HG02973 (cell line): ENCODE results near the gene SMYD1.
"Not testable (repeated sequence)": the region's sequence is repeated elsewhere in the genome, so short reads cannot be mapped to it uniquely, and the experiment has no call there.

Experiments
- ATAC-seq: cut with Tn5 transposase; IDR thresholded peaks from one replicate; pipeline ENCODE4 v1.9.1; 2021; ENCODE audit warnings: moderate library complexity; ENCODE audit not compliant: unreplicated experiment

Gene SMYD1

DNA sequence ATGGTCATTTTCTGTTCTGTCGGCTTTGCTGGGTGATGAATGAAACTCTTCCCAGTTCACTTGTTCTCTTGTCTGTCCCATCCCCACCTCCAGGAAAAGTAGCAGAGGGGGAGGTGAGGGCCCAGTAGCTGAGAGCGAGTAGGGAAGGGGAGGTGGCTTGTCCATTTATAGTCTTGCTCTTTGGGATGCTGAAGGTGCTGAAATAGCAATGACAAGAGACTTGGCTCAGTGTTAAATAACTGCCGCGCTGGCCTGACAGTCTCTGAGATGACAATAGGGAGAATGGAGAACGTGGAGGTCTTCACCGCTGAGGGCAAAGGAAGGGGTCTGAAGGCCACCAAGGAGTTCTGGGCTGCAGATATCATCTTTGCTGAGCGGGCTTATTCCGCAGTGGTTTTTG, at the start of gene SMYD1:
TSS of gene SMYD1 (plus strand) at position 228 of the 400 bp plus-strand sequence. CDS start at position 268, 40 bp downstream.
- ATAC-seq, result no peak

DNA sequence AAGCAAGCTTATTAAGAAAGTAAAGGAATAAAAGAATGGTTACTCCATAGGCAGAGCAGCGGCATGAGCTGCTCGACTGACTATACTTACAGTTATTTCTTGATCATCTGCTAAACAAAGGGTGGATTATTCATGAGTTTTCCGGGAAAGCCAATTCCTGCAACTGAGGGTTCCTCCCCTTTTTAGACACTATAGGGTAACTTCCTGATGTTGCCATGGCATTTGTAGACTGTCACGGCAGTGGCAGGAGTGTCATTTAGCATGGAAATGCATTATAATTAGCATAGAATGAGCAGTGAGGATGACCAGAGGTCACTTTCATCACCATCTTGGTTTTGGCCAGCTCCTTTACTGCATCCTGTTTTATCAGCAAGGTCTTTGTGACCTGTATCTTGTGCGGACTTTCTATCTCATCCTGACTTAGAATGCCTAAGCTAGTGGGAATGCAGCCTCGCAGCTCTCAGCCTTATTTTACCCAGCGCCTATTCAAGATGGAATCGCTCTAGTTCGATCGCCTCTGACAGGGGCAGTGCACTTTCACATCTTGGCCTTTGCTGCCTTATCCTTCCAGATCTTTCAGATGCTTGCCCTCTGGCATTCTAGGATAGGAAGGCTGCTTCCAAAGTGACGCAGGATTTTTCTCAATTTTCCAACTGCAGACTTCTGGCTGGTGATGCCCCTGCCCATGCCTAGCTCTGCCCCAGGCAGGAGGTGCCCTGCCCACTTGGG, 49.4 kb upstream of the SMYD1 start:
- ATAC-seq, result not testable (repeated sequence)

DNA sequence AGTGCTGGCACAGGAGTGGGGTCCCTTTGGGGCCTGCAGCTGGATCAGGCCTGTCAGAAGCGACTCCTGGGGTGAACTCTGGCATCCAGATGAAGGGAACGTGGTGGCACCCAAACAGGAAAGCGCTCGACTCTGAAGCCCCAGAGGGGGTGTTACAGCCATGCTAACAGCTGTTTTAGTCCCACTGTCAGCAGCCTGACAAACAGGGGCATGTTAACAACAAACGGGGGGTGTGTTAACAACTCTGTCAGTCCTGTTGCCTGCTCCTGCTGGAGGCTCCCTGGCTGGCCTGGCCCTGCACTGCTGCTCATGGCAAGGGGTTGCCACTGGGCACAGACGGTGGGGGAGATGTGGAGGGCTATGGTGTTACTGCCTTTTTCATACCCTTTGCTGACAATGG, 48.7 kb upstream of the SMYD1 start:
- no peak for ATAC-seq

DNA sequence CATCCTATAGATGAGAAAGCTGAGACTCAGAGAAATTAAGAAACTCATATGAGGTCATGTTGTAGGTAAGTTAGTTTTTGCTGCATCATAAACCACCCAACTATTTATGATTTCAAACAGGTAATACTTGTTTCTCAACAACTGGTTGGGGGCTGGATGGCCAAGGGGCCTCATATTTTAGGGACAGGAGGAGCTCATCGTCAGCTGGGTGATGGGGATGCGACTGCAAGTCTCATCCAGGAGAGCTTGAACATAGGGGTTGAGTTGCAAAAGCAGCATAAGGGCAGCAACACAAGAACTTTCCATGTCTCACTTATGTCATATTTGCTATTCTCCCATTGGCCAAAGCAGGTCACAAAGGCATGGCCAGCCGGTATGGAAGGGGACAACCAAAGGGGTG, 47.6 kb upstream of the SMYD1 start:
- ATAC-seq, result no peak

DNA sequence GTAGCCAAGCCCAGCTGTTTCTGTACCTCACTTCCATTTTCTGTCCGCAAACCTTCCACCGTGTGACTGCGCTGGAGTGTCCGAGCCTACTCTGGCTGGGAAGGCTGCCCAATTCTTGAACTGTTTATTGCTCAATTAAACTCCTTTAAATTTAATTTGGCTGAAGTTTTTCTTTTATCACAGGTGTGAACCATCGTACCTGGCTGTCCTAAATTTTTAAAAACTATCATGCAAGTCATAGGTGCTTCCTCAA, 45.0 kb upstream of the SMYD1 start:
- no peak for ATAC-seq

DNA sequence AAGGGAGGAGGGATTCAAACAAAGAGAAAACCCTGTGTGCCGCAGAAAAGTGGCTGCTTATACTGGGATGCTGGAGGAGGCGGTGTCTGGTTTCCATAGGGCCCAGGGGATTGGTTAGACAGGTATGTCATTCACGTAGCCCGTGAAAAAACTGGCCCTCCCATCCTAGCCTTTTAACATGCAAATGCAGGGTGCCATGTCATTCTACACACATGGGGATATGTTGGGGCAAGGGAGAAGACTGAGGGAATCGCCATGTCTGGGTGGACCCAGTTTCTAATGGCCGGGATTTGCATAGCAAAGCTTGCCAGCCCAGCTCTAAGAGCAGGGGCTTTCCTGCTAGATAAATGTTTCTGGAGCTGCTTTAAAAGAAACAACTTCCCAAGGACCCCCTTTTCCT, 43.1 kb upstream of the SMYD1 start:
- ATAC-seq, result no peak

DNA sequence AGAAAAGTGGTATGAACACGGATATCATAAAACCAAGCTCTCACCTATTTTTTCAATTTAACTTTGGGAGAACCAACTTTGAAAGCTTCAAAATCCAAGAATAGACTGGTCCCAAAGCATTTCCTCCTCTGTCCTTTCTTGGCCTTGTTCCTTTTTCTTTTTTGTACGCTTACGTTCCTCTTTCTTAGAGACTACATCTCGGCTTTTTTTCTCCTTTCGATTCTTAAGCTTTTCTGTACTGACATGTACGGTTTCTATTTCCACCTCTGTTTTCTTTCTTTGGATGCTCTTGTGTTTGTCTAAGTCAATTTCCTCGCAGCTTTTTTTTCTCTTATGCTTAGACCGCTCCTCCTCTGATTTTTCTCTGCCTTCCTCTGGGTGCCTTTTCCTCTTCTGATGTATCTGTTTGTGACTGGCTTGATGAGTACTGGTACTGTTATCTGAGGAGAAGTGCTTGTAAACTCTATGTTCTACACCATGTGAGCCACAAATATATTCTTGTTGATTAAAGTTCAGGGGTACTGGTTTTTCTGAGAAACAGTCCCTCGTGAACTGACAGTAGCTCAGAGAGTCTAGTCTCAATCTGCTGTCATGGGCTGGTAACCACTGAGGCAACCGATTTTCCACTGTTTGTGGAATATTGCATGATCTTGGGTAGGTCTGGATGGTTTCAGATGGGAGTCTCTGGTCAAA, 39.8 kb upstream of the SMYD1 start:
- ATAC-seq, result no peak

DNA sequence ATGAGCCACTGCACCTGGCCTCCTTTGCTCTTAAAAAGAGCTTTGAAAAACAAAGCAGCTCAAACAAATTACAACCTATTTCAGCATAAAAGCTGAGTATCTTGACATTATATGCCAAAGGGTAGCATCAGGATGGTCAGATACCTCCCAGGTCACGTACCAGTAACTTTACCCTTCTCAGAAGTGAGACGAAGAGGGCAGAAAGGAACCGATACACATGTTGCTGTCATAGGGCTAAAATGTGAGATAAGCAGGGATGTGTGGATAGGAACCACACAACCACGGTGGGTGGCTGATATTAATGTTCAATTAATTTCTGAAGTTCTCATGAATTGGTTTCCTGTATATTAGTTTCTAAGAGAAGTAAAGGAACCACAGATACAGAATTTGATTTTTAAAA, 38.7 kb upstream of the SMYD1 start:
- no peak for ATAC-seq

DNA sequence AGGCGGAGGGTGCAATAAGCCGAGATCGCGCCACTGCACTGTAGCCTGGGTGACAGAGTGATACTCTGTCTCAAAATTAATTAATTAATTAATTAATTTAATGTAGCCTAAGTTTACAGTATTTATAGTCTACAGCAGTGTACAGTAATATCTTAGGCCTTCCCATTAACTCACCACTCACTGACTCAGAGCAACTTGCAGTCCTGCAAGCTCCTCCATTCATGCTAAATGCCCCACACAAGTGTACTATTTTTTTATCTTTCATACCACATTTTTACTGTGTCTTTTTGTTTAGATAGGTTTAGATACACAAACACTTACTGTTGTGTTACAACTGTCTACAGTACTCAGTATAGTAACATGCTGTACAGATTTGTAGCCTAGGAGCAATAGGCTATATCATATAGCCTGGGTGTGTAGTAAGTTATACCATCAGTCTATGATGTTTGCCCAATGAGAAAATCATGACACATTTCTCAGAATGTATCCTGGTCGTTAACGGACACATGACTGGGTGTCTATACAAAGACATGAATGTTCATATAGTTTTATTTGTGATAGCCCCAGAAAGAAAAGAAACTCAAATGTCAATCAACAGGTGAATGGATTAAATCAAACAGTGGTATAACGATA, 35.4 kb upstream of the SMYD1 start:
- ATAC-seq, result no peak

DNA sequence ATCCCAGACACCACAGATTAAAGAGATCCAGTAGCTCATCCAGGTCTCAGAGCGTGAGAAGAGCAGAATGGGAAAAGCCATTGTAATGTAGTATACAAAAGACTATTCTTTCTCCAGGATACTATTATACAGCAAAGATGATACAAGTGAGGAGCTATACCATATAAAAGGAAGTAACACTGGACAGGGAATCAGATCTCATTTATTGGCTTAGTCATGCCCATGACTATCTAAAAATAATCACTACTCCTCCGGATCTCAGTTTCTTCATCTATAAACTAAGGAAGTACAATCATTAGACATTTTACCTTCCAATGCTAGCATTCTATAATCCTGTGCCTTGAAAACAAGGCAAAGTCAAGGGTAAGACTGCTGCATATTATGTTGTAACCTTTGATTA, 31.4 kb upstream of the SMYD1 start:
- ATAC-seq, result no peak

DNA sequence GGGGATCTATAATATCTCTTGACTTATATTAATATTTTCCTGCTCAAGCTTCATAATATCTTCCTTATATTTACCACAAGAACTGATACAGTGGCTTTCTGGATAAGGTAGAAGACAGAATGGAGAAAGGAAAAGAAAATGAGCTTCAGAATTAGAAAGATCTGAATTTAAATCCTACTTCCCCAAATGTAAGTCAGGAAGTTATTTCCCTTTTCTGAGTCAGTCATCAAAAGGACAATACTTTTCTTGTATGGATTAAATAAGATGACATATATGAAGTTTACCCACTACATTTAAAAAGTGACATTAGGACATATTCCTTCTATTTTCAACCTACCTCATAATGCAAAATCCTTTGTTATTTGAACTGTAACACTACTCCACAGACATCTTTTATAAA, 31.0 kb upstream of the SMYD1 start:
- ATAC-seq, result no peak

DNA sequence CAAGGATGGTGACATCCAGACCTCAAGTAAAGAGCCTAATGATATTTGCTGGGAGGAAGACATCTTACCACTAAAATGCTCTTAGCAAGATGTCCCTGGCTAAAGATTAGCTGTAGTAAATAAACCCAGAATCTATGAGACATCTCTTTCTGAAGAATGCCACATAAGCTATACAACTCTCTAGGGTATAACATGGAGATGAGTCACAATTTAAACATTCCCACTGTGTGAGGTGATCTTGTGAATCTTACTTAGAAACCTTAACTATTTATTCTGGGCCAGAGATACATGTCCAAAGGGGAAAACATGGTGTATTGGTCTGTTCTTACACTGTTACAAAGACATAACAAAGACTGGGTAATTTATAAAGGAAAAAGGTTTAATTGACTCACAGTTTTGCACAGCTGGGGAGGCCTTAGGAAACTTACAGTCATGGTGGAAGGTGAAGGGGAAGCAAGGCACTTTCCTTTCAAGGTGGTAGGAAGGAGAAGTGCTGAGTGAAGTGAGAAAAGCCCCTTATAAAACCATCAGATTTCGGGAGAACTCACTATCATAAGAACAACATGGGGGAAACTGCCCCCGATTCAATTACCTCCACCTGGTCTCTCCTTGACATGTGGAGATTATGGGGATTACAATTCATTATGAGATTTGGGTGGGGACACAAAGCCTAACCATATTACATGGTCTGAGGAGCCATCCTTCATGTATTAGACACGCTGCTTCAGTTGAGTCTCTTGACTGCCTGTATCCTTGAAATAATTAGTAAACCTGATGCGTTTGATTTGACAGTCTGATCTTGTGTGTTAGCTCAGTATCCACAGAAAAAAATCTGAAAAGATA, 29.1 kb upstream of the SMYD1 start:
- no peak for ATAC-seq

DNA sequence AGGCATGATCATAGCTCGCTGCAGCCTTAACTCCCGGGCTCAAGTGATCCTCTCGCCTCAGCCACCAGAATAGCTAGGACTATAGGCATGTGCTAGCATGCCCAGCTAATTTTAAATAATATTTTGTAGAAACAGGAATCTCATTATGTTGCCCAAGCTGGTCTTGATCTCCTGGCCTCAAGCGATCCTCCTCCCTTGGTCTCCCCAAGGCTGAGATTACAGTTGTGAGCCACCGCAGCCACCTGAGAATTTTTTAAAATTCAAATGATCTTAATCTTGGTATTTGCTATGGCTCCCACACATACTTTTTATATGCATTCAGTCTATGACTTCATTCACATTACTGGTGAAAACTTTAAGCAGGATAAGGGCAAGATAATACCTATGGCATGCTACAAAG, 25.1 kb upstream of the SMYD1 start:
- no peak for ATAC-seq

DNA sequence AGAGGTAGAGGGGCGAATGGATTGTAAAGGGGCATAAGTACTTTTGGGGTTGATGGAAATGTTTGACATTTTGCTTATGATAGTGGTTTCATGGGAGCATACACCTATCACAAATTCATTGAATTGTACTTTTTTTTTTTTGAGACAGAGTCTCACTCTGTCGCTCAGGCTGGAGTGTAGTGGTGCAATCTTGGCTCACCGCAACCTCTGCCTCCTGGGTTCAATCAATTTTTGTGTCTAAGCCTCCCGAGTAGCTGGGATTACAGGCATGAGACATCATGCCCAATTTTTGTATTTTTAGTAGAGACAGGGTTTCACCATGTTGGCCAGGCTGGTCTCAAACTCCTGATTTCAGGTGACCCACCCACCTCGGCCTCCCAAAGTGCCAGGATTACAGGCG, 22.1 kb upstream of the SMYD1 start:
- not testable (repeated sequence) for ATAC-seq

DNA sequence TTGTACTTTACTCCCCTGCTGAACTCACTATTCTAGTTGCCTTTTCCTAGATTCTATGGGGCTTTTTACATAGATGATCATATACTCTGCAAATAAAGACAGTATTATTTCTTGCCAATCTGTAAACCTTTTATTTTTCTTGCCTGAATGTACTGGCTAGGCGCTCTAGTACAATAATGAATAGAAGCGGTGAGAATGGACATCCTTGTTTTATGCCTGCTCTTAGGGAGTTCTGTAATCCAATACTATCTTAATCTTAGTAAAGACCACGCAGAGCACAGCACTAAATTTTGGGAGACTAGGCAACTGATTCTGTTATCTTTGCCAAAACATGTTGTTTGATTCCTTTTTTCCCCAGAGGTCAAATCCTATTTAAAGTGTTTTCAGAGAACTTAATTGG, 19.1 kb upstream of the SMYD1 start:
- no peak for ATAC-seq

DNA sequence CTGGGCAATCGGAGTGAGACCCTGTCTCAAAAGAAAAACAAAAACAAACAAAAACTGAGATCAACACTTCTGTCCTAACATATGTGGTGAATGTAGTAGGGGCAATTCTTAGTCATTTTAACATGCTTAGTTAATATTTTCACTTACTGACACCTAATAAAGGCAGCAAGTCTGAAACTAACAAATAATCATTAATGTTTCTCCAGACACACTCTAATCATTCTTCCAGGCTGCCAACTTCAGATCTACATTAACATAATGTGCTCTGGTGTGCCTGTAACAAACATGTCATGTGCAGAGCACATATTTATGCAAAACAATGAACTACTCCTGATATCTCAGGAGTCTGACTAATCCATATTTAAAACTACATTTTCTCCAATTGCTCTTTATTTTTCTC, 18.0 kb upstream of the SMYD1 start:
- ATAC-seq, result no peak

DNA sequence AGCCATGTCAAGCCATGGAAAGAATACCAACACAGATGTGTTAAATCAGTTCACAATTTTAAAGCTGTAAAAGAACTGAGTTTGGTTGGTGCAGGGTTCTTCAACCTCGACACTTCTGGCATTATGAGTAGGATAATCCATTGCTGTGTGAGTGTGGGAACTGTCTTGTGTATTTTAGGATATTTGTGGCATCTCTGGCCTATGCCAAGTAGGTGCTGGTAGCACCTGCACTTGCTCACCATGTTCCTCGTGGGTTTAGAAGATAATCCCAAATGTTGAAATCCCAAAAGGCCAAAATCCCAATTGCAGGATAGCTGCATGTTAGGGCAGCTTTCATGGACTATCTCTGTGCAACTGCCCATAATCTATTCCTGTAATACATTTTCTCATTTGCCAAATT, 15.8 kb upstream of the SMYD1 start:
- ATAC-seq, result no peak

DNA sequence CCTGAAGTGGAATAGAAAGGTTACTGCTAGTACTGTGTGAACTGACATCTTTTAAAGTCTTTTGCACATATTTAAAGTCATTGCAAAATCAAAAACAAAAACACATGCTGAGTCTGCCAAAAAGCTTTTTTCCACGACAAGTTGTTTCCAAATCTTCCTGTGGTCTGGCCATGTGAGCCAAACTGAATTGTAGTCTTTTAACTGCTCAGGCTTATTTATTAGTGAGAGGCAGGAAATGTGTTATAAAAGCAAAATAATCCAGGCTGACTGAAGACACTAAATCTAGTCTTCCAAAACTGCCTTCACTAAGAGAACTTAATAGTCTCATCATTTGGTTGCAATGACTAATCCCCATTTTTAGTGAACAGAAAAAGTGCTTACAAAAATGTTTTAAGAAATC, 14.3 kb upstream of the SMYD1 start:
- ATAC-seq, result no peak

DNA sequence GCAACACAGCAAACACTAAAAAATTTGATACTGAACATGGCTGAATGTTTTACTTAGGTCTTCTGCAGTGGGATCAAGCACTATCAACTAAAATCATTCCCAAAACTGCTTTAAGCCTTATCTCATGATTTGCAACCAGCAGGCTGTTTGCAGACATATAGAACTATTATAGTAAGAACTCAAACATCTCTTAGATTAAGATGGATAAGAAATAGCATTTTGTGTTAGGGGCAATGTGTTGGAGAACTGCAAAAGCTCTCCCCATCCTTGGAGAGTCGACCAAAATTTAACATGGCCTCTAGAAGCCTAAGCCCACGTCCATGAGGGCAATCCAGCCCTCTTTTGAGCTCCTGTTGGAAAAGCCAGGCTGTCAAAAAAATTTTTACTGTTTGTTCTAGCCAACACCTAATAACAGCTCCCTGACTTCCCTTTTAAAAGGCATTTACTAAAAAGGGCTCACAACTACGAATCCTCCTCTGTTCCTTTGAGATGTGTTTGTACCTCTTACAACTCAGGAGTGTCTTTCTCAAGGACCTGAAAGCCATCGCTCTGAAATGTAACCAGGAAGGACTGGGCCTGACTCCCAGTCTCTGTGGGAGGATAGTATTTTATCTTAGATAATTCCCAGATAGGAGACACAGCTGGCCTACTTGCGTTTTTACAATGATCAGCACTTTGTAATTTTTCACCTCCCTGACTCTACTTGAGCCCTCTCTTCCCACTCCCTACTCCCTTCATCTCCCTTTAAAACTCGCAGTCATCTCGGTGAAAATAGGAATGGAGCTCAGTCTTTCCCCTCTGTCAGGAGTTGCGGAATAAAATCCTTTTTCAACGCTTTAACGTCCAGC, 13.5 kb upstream of the SMYD1 start:
- no peak for ATAC-seq

DNA sequence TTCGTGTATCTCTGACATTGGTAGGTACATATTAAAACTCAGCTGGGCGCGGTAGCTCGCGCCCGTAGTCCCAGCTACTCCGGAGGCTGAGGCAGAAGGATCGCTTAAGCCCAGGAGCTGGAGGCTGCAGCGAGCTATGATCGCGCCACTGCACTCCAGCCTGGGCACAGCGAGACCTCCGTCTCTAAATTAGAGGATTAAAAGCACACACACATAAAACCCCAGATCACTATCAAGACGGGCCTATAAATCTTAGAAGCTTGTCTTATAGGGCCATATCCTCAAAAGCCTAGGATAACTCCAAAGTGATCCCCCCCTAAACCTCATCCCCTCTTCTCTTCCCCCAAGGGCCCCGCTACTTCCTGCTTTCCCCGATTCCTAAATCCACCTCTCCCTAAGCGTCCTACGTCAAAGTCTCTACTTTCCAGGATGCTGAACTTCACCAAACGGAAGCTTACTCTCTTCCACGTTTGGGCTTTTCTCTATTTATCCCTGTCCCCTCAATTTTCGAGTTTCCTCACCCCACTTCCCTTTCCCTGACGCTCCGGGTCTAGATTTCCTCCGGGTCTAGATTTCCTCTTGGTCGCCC, 12.7 kb upstream of the SMYD1 start:
- no peak for ATAC-seq
